Erythroblast (primary cell): ENCODE results near the gene SYP.

ENCODE experiments used
- GATA1 ChIP-seq: IDR thresholded peaks from 2 replicates; pipeline ENCODE4 v1.6.1; 2011; ENCODE audit warnings: low read depth, mild to moderate bottlenecking, control low read depth, low read length, moderate library complexity
- POLR2A ChIP-seq: IDR thresholded peaks from 2 replicates; pipeline ENCODE4 v1.6.1; 2011; ENCODE audit warnings: mild to moderate bottlenecking, low read length

DNA sequence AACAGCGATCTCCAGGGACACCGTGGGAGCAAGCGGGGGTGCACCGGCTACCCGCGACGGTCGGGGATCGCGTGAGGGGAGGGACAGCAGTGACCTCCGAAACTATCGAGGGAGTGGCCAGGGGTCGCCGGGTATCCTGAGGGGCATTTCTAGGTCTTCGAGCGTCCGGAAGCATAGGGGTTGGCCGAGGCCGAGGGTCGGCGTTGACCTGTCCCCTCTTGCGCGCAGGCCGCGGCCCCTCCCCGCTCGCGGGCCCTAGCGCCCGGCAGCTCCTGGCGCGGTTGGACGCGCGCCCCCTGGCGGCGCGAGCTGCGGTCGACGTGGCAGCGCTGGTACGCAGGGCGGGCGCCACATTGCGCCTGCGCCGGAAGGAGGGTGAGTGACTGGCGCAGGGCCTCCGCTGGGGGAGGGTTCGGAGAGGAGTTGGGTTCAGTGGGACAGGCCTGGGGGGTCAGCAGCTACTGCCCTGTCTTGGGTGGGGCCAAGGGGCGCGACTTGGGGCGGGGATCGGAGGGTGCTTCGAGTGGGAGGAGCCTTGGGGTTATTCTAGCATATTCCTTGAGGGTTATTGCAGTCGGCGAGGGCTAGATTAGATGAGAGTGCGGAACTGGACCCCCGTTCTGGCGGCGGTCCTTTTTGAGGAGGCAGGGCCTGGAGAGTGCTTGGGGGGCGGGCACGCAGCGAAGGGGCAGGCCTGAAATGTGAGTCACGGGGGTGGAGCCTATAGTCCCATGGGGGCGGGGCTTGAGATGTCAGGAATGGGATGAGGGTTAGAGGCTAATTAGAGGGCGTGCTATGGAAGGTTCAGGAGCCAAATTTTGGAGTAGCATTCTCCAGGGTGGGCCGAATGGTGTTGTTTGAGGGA is 36.2 kb downstream of the SYP start:
- TF ChIP-seq POLR2A (peak; percentile 43), GATA1 (no peak)
